VCaP (cell line): ENCODE data around the gene RRAS2.

Experiments
- H3K27ac ChIP-seq: fragments of 450-650 bp; 2 replicates; pipeline ENCODE4 v1.5.1; 2017
- CTCF ChIP-seq: fragments of 450-650 bp; conservative IDR thresholded peaks from 2 replicates; pipeline ENCODE4 v1.5.1; 2017; ENCODE audit warnings: mild to moderate bottlenecking, moderate library complexity

The RRAS2 gene

GRCh38 chr11:14262271-14262846 lies 96.6 kb downstream of the RRAS2 start:
- H3K27ac ChIP-seq: no peak overlapping the region
- TF ChIP-seq CTCF: no peak

- no peak for TF ChIP-seq CTCF
- H3K27ac ChIP-seq: no peak overlapping the region
Measured at GRCh38 chr11:14261066-14261465, 97.9 kb downstream of the RRAS2 start.

- no peak for TF ChIP-seq CTCF
- no peak overlapping the region for H3K27ac ChIP-seq
Measured at GRCh38 chr11:14259878-14260277, 99.1 kb downstream of the RRAS2 start.

- no peak for TF ChIP-seq CTCF
- H3K27ac ChIP-seq: no peak overlapping the region
Measured at GRCh38 chr11:14259186-14259784, 99.7 kb downstream of the RRAS2 start.

GRCh38 chr11:14258221-14258935 lies 100.6 kb downstream of the RRAS2 start:
- TF ChIP-seq CTCF: no peak
- H3K27ac ChIP-seq: no peak overlapping the region

GRCh38 chr11:14255238-14255534 lies 103.8 kb downstream of the RRAS2 start:
- TF ChIP-seq CTCF: no peak
- H3K27ac ChIP-seq: no peak overlapping the region

- no peak for TF ChIP-seq CTCF
- no peak overlapping the region for H3K27ac ChIP-seq
Measured at GRCh38 chr11:14254533-14255237, 104.3 kb downstream of the RRAS2 start.
